ENCODE data around the gene AKT3.
"Not testable (repeated sequence)": the region's sequence is repeated elsewhere in the genome, so short reads cannot be mapped to it uniquely, and the experiment has no call there.

Gene AKT3

DNA sequence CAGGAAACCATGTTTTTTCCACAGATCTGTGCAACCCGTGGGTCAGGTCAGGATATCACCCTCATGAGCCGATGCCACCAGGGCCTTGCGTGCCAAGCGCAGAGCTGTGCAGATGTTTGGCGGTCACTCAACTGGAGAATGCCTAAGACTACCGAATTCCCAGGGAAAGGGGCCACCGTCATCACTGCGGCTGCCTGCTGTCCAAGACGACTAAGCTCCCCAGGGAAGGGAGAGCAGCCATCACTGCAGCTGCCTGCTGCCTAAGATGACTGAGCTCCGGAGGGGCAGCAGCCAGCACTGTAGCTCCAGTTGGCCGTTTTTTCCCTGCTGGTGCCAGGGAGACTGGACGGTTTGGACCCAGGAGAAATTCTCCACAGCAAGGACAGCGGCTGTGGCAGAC is 31.1 kb downstream of the AKT3 start:
- Histone ChIP-seq H3K36me3 (ENCODE audit: control insufficient read depth in 1 of 2, insufficient read depth in 2 of 2, low read length in 2 of 2) (no peaks in the 10 kb centered on the region), H3K27me3 (ENCODE audit: control insufficient read depth in 1 of 2, insufficient read depth in 2 of 2, low read length in 2 of 2) (no peaks in the 10 kb centered on the region), H3K9me3 (ENCODE audit: control insufficient read depth in 1 of 2, low read length in 2 of 2) (peaks cover 6% of the 10 kb centered on the region in 2 donors), H3K9ac (ENCODE audit: low read depth in 1 of 2, low read length in 2 of 2) (no peak overlapping the region), H3K4me1 (ENCODE audit: control insufficient read depth in 1 of 2, insufficient read depth in 2 of 2, low read length in 2 of 2) (no peaks in the 10 kb centered on the region), H3K27ac (ENCODE audit: low read depth, low read length) (no peak overlapping the region), H3K4me3 (ENCODE audit: low read depth in 1 of 2, low read length in 2 of 2) (no peak overlapping the region)

DNA sequence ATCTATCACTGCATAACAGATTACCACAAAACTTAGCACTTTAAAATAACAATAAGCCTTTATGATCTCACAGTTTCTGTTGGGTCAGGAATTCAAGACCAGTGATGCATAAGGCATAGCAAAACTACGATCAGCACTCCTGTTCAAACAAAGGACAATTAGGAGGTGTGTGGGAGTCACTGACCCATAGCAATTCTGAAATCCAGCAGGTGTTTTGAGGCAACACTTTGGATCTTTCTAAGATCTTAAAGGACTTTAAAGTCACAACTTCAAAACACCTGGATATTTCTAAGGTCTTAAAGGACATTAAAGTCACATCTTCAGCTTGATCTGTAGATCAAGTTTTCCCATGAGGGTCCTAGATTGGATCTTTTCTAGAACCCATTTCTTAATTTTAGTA is 35.3 kb downstream of the AKT3 start:
- Histone ChIP-seq H3K9ac (ENCODE audit: low read depth in 1 of 2, low read length in 2 of 2) (no peak overlapping the region), H3K27me3 (ENCODE audit: control insufficient read depth in 1 of 2, insufficient read depth in 2 of 2, low read length in 2 of 2) (no peaks in the 10 kb centered on the region), H3K4me3 (ENCODE audit: low read depth in 1 of 2, low read length in 2 of 2) (no peak overlapping the region), H3K9me3 (ENCODE audit: control insufficient read depth in 1 of 2, low read length in 2 of 2) (peaks cover 6% of the 10 kb centered on the region in 2 donors), H3K4me1 (ENCODE audit: control insufficient read depth in 1 of 2, insufficient read depth in 2 of 2, low read length in 2 of 2) (no peaks in the 10 kb centered on the region), H3K36me3 (ENCODE audit: control insufficient read depth in 1 of 2, insufficient read depth in 2 of 2, low read length in 2 of 2) (no peaks in the 10 kb centered on the region), H3K27ac (ENCODE audit: low read depth, low read length) (no peak overlapping the region)

DNA sequence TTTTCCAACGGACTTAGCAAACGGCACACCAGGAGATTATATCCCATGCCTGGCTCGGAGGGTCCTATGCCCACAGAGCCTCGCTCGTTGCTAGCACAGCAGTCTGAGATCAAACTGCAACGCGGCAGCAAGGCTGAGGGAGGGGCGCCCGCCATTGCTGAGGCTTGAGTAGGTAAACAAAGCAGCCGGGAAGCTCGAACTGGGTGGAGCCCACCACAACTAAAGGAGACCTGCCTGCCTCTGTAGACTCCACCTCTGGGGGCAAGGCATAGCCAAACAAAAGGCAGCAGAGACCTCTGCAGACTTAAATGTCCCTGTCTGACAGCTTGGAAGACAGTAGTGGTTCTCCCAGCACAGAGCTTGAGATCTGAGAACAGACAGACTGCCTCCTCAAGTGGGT is 42.7 kb downstream of the AKT3 start:
- H3K4me1 ChIP-seq (ENCODE audit: control insufficient read depth in 1 of 2, insufficient read depth in 2 of 2, low read length in 2 of 2); H3K9me3 ChIP-seq (ENCODE audit: control insufficient read depth in 1 of 2, low read length in 2 of 2); H3K36me3 ChIP-seq (ENCODE audit: control insufficient read depth in 1 of 2, insufficient read depth in 2 of 2, low read length in 2 of 2); H3K27ac ChIP-seq (ENCODE audit: low read depth, low read length); H3K9ac ChIP-seq (ENCODE audit: low read depth in 1 of 2, low read length in 2 of 2); H3K4me3 ChIP-seq (ENCODE audit: low read depth in 1 of 2, low read length in 2 of 2); H3K27me3 ChIP-seq (ENCODE audit: control insufficient read depth in 1 of 2, insufficient read depth in 2 of 2, low read length in 2 of 2): not testable (repeated sequence)

DNA sequence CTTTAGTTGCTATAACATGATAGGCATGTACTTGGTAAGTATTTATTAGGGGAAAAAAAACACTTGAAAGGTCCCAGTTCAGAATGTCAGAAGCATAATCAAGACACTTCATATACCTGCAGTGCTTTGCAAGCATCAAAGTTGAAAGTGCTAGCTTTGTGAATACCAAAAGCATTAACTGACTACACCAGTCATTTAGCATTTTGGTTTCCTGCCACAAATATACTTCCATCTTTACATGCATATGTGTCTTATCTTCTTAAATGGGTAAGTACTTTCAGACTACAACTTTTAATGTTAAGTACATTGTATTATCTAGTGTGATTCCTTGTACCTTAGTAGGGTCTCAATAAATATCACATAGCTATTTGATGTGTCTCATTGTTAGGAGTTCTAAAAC is 43.7 kb downstream of the AKT3 start:
- Histone ChIP-seq H3K27me3 (ENCODE audit: control insufficient read depth in 1 of 2, insufficient read depth in 2 of 2, low read length in 2 of 2) (no peaks in the 10 kb centered on the region), H3K9me3 (ENCODE audit: control insufficient read depth in 1 of 2, low read length in 2 of 2) (no peaks in the 10 kb centered on the region), H3K27ac (ENCODE audit: low read depth, low read length) (no peak overlapping the region), H3K36me3 (ENCODE audit: control insufficient read depth in 1 of 2, insufficient read depth in 2 of 2, low read length in 2 of 2) (no peaks in the 10 kb centered on the region), H3K9ac (ENCODE audit: low read depth in 1 of 2, low read length in 2 of 2) (no peak overlapping the region), H3K4me1 (ENCODE audit: control insufficient read depth in 1 of 2, insufficient read depth in 2 of 2, low read length in 2 of 2) (no peaks in the 10 kb centered on the region), H3K4me3 (ENCODE audit: low read depth in 1 of 2, low read length in 2 of 2) (no peak overlapping the region)

DNA sequence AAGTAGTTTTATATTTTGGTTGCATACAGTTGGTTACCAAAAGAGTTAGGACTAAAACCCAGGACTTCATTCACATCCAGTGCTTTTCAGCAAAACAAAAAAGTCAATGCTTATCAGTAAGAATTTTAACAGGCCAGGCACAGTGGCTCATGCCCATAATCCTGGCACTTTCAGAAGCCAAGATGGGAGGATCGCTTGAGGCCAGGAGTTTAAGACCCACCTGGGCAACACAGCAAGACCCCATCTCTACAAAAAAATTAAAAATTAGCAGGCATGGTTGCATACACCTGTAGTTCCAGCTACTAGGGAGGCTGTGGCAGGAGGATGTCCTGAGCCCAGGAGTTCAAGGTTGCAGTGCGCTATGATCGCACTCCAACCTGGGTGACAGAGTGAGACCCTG is 47.3 kb downstream of the AKT3 start:
- no peak overlapping the region for H3K27ac ChIP-seq (ENCODE audit: low read depth, low read length)
- H3K27me3 ChIP-seq (ENCODE audit: control insufficient read depth in 1 of 2, insufficient read depth in 2 of 2, low read length in 2 of 2), result no peaks in the 10 kb centered on the region
- no peaks in the 10 kb centered on the region for H3K9me3 ChIP-seq (ENCODE audit: control insufficient read depth in 1 of 2, low read length in 2 of 2)
- no peak overlapping the region for H3K4me3 ChIP-seq (ENCODE audit: low read depth in 1 of 2, low read length in 2 of 2)
- no peaks in the 10 kb centered on the region for H3K36me3 ChIP-seq (ENCODE audit: control insufficient read depth in 1 of 2, insufficient read depth in 2 of 2, low read length in 2 of 2)
- no peaks in the 10 kb centered on the region for H3K4me1 ChIP-seq (ENCODE audit: control insufficient read depth in 1 of 2, insufficient read depth in 2 of 2, low read length in 2 of 2)
- H3K9ac ChIP-seq (ENCODE audit: low read depth in 1 of 2, low read length in 2 of 2), result no peak overlapping the region

DNA sequence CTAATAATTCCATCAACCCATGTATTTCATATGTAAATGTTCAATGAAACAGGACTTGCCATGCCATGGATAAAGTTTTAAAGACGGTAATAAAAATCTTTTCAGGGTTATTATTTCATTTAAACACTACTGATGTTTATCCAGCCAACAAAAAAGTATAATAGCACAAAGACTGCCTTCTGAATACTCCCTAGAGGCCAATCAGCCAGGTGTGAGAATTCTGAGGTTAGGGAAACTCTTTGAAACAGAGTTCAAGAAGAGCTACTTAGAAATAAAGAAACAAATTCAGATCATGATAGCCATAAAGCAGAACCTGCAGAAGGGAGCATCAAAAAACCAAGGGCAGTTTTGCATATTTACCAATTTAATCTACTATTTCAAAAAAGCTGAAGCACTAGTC is 48.7 kb downstream of the AKT3 start:
- Histone ChIP-seq H3K27me3 (ENCODE audit: control insufficient read depth in 1 of 2, insufficient read depth in 2 of 2, low read length in 2 of 2) (no peaks in the 10 kb centered on the region), H3K9ac (ENCODE audit: low read depth in 1 of 2, low read length in 2 of 2) (no peak overlapping the region), H3K27ac (ENCODE audit: low read depth, low read length) (no peak overlapping the region), H3K4me3 (ENCODE audit: low read depth in 1 of 2, low read length in 2 of 2) (no peak overlapping the region), H3K4me1 (ENCODE audit: control insufficient read depth in 1 of 2, insufficient read depth in 2 of 2, low read length in 2 of 2) (no peaks in the 10 kb centered on the region), H3K9me3 (ENCODE audit: control insufficient read depth in 1 of 2, low read length in 2 of 2) (no peaks in the 10 kb centered on the region), H3K36me3 (ENCODE audit: control insufficient read depth in 1 of 2, insufficient read depth in 2 of 2, low read length in 2 of 2) (no peaks in the 10 kb centered on the region)

DNA sequence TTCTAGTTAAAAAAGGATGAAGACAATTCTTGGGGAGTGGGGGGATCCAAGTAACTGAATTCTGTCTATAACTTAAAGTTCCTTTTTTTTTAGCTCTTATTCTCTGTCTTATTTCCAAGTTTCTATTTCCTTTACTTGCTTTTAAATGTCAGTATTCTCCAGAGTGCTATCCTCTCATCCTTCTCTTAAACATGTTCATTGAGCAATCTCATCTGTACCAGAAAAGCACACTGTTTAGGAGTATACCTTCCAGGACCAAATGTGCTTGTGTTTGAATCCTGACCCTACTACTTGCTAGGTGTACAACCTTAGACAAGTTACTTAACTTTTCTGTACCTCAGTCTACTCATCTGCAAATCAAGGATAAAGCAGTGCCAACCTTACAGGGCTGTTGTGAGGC is 50.1 kb downstream of the AKT3 start:
- Histone ChIP-seq H3K9me3 (ENCODE audit: control insufficient read depth in 1 of 2, low read length in 2 of 2) (no peaks in the 10 kb centered on the region), H3K4me1 (ENCODE audit: control insufficient read depth in 1 of 2, insufficient read depth in 2 of 2, low read length in 2 of 2) (no peaks in the 10 kb centered on the region), H3K36me3 (ENCODE audit: control insufficient read depth in 1 of 2, insufficient read depth in 2 of 2, low read length in 2 of 2) (no peaks in the 10 kb centered on the region), H3K27ac (ENCODE audit: low read depth, low read length) (no peak overlapping the region), H3K27me3 (ENCODE audit: control insufficient read depth in 1 of 2, insufficient read depth in 2 of 2, low read length in 2 of 2) (no peaks in the 10 kb centered on the region), H3K9ac (ENCODE audit: low read depth in 1 of 2, low read length in 2 of 2) (no peak overlapping the region), H3K4me3 (ENCODE audit: low read depth in 1 of 2, low read length in 2 of 2) (no peak overlapping the region)

DNA sequence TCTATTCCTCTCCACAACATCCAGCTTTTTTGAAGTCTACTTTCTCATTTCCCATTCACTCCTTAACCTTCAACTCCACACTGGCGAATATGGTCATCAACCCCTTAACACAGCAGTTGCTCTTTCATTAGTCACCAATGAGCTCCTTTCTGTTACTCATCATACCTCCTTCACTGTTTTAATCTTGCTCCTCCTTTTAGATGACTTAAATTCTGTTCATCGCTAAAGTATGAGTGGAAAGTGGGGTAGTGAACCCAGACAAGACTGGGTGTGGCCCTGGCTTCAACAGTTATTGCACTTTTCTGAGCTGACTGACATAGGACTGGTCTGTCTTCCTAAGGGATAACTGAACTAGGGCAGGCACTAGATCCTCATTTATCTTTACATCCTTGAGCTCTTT is 51.3 kb downstream of the AKT3 start:
- Histone ChIP-seq H3K27ac (ENCODE audit: low read depth, low read length) (no peak overlapping the region), H3K4me3 (ENCODE audit: low read depth in 1 of 2, low read length in 2 of 2) (no peak overlapping the region), H3K4me1 (ENCODE audit: control insufficient read depth in 1 of 2, insufficient read depth in 2 of 2, low read length in 2 of 2) (no peaks in the 10 kb centered on the region), H3K9me3 (ENCODE audit: control insufficient read depth in 1 of 2, low read length in 2 of 2) (no peaks in the 10 kb centered on the region), H3K9ac (ENCODE audit: low read depth in 1 of 2, low read length in 2 of 2) (no peak overlapping the region), H3K27me3 (ENCODE audit: control insufficient read depth in 1 of 2, insufficient read depth in 2 of 2, low read length in 2 of 2) (no peaks in the 10 kb centered on the region), H3K36me3 (ENCODE audit: control insufficient read depth in 1 of 2, insufficient read depth in 2 of 2, low read length in 2 of 2) (no peaks in the 10 kb centered on the region)

DNA sequence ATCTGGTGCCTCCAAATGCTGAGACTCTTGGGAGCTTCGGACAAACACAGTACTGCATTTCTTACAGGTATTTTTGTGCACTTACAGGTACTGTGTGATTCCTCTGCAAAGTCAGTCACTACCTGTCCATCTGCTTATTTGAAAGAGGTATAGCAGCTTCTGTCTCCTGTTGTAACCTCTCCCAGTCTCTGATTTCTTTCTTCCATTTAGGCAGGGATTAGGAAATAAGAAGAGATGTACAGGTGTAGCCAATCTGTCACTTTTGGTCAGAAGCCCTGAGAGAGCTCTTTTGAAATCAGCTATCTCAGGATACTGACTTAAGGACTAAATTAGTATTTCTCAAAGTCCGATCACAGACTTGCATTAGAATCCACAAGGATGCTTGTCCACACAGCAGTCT is 54.0 kb downstream of the AKT3 start:
- no peaks in the 10 kb centered on the region for H3K36me3 ChIP-seq (ENCODE audit: control insufficient read depth in 1 of 2, insufficient read depth in 2 of 2, low read length in 2 of 2)
- peaks cover 0 to 2% of the 10 kb centered on the region in 2 donors for H3K4me1 ChIP-seq (ENCODE audit: control insufficient read depth in 1 of 2, insufficient read depth in 2 of 2, low read length in 2 of 2)
- no peaks in the 10 kb centered on the region for H3K9me3 ChIP-seq (ENCODE audit: control insufficient read depth in 1 of 2, low read length in 2 of 2)
- H3K27ac ChIP-seq (ENCODE audit: low read depth, low read length), result no peak overlapping the region
- H3K9ac ChIP-seq (ENCODE audit: low read depth in 1 of 2, low read length in 2 of 2), result no peak overlapping the region
- no peaks in the 10 kb centered on the region for H3K27me3 ChIP-seq (ENCODE audit: control insufficient read depth in 1 of 2, insufficient read depth in 2 of 2, low read length in 2 of 2)
- H3K4me3 ChIP-seq (ENCODE audit: low read depth in 1 of 2, low read length in 2 of 2), result no peak overlapping the region

DNA sequence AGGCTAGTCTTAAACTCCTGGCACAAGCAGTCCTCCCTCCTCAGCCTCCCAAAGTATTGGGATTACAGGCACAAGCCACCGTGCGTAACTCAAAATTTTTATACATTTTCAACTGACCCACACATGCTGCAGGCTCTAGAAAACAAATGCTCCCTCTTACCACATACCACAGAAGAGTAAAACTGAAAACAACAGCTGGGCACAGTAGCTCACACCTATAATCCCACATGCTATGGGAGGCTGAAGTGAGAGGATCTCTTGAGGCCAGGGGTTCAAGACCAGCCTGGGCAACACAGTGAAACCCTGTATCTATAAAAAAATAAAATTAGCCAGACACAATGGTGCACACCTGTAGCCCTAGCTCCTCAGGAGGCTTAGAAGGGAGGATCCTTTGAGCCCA is 56.7 kb downstream of the AKT3 start:
- H3K27ac ChIP-seq (ENCODE audit: low read depth, low read length), result no peak overlapping the region
- H3K9ac ChIP-seq (ENCODE audit: low read depth in 1 of 2, low read length in 2 of 2), result no peak overlapping the region
- H3K27me3 ChIP-seq (ENCODE audit: control insufficient read depth in 1 of 2, insufficient read depth in 2 of 2, low read length in 2 of 2), result no peaks in the 10 kb centered on the region
- peaks cover 0 to 2% of the 10 kb centered on the region in 2 donors for H3K4me1 ChIP-seq (ENCODE audit: control insufficient read depth in 1 of 2, insufficient read depth in 2 of 2, low read length in 2 of 2)
- no peaks in the 10 kb centered on the region for H3K9me3 ChIP-seq (ENCODE audit: control insufficient read depth in 1 of 2, low read length in 2 of 2)
- H3K36me3 ChIP-seq (ENCODE audit: control insufficient read depth in 1 of 2, insufficient read depth in 2 of 2, low read length in 2 of 2), result no peaks in the 10 kb centered on the region
- H3K4me3 ChIP-seq (ENCODE audit: low read depth in 1 of 2, low read length in 2 of 2), result no peak overlapping the region

DNA sequence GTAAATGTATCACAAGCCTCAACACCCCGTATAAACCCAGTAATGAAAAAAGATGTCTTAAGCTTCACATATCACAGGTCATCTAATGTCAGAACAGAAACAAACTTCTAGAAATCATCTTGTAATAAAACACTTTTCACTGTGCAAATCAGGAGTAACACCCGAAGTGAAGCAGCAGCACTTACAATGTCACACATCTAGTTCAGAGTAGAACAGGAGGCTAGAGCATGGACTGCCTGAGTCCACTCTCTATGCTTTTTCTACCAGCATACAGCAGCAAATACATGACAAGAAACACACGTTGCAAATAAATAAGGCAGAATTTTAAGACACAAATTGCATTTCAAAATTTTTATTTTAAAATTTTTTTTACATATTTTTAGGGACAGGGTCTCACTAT is 57.2 kb downstream of the AKT3 start:
- Histone ChIP-seq H3K4me1 (ENCODE audit: control insufficient read depth in 1 of 2, insufficient read depth in 2 of 2, low read length in 2 of 2) (peaks cover 0 to 2% of the 10 kb centered on the region in 2 donors), H3K36me3 (ENCODE audit: control insufficient read depth in 1 of 2, insufficient read depth in 2 of 2, low read length in 2 of 2) (no peaks in the 10 kb centered on the region), H3K9ac (ENCODE audit: low read depth in 1 of 2, low read length in 2 of 2) (no peak overlapping the region), H3K4me3 (ENCODE audit: low read depth in 1 of 2, low read length in 2 of 2) (no peak overlapping the region), H3K9me3 (ENCODE audit: control insufficient read depth in 1 of 2, low read length in 2 of 2) (no peaks in the 10 kb centered on the region), H3K27ac (ENCODE audit: low read depth, low read length) (no peak overlapping the region), H3K27me3 (ENCODE audit: control insufficient read depth in 1 of 2, insufficient read depth in 2 of 2, low read length in 2 of 2) (no peaks in the 10 kb centered on the region)
